SK-N-SH treated with all-trans-retinoic acid at 6 μM for 48 hours (cell line): ENCODE results near the gene NME3.

Experiments
- ATAC-seq: fragments of 200-7000 bp; cut with Tn5 transposase; 3 replicates; pipeline ENCODE4 v1.9.1; 2020; ENCODE audit warnings: mild to moderate bottlenecking, moderate library complexity
- CSDC2 ChIP-seq: fragments of 250-450 bp; sonication (Bioruptor Pico); IDR thresholded peaks from 2 replicates; pipeline ENCODE4 v1.5.0; 2020; ENCODE audit warnings: mild to moderate bottlenecking, moderate library complexity
- ISL1 ChIP-seq: fragments of 250-450 bp; sonication (Bioruptor Pico); IDR thresholded peaks from 2 replicates; pipeline ENCODE4 v2.1.2; 2022; ENCODE audit warnings: mild to moderate bottlenecking, moderate library complexity
- OSR1 ChIP-seq: fragments of 250-450 bp; sonication (Bioruptor Pico); IDR thresholded peaks from 2 replicates; pipeline ENCODE4 v1.8.0; 2022; ENCODE audit warnings: moderate library complexity, mild to moderate bottlenecking, inconsistent platforms
- PPARA ChIP-seq: fragments of 250-450 bp; sonication (Bioruptor Pico); IDR thresholded peaks from 2 replicates; pipeline ENCODE4 v1.5.0; 2020; ENCODE audit warnings: mild to moderate bottlenecking, borderline replicate concordance
- RARB ChIP-seq: fragments of 250-450 bp; sonication (Bioruptor Pico); IDR thresholded peaks from 2 replicates; pipeline ENCODE4 v1.8.0; 2021; ENCODE audit warnings: mild to moderate bottlenecking, moderate library complexity
- TCF4 ChIP-seq: fragments of 250-450 bp; sonication (Bioruptor Pico); IDR thresholded peaks from 2 replicates; pipeline ENCODE4 v1.8.0; 2021; ENCODE audit warnings: mild to moderate bottlenecking, moderate library complexity, borderline replicate concordance
- ZC3H10 ChIP-seq: fragments of 250-450 bp; sonication (Bioruptor Pico); IDR thresholded peaks from 2 replicates; pipeline ENCODE4 v1.5.1; 2021; ENCODE audit warnings: mild to moderate bottlenecking, moderate library complexity
- ZFP3 ChIP-seq: fragments of 250-450 bp; sonication (Bioruptor Pico); IDR thresholded peaks from 2 replicates; pipeline ENCODE4 v1.5.0; 2020; ENCODE audit warnings: mild to moderate bottlenecking, moderate library complexity
- ZFP30 ChIP-seq: fragments of 450-650 bp; formaldehyde crosslinking; IDR thresholded peaks from 2 replicates; pipeline ENCODE4 v1.5.0; 2022; ENCODE audit warnings: mild to moderate bottlenecking, moderate library complexity
- ZNF565 ChIP-seq: fragments of 450-650 bp; formaldehyde crosslinking; conservative IDR thresholded peaks from 2 replicates; pipeline ENCODE4 v1.5.0; 2020; ENCODE audit warnings: low read depth, mild to moderate bottlenecking, moderate library complexity
- ZNF70 ChIP-seq: fragments of 450-650 bp; formaldehyde crosslinking; IDR thresholded peaks from 2 replicates; pipeline ENCODE4 v1.5.0; 2020; ENCODE audit warnings: mild to moderate bottlenecking, moderate library complexity
- TF ChIP-seq, protein P1 (sequence below): fragments of 250-450 bp; sonication (Bioruptor Pico); IDR thresholded peaks from 2 replicates; pipeline ENCODE4 v1.8.0; 2021; ENCODE audit warnings: low read depth, mild to moderate bottlenecking, moderate library complexity, borderline replicate concordance
- TF ChIP-seq, protein P2 (sequence below): fragments of 250-450 bp; sonication (Bioruptor Pico); IDR thresholded peaks from 2 replicates; pipeline ENCODE4 v1.8.0; 2020; ENCODE audit warnings: mild to moderate bottlenecking, moderate library complexity, borderline replicate concordance
- TF ChIP-seq, protein P3 (sequence below): fragments of 250-450 bp; sonication (Bioruptor Pico); IDR thresholded peaks from 2 replicates; pipeline ENCODE4 v1.5.1; 2020; ENCODE audit warnings: low read depth, mild to moderate bottlenecking, moderate library complexity

Gene NME3

DNA sequence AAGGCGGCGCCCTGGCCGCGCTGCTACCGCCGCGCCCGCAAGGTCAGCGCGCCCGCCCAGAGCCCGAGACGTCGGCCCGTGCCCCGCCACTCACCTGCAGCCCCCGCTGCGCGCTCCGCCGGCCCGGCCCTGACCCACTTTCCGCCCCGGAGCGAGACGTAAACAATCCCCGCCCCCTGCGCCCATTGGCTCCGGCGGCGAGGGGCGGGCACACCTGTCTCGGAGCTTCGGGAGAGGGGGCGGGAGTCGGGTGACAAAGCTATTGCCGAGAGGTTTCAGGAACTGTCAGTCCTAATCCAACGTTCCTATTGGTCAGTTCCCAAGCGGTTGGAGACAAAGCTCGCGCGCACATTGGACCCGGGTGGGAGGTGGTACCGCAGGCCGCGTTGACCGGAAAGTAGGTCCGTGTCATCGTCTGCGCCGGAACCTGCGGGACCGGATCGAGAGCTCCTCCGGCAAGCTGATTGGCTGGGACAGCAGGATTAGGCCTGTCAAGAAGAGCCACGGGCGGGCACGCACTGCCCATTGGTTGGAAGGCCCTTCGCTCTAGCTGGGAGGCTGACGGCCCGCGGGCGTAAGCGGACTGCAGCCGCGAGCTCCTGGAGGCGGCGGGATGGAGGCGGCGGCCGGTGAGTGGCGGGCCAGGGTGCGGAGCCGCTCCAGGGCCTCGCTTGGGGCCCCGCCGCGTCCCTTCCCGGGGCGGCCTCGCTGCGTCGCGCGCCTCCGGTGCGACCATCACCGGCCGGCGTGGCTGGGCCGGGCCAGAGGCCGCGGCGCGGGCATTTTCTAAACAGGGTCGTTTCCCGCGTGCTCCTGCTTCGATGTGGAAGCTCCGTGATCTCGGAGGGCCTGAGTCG is 11.3 kb upstream of the NME3 start, which contains the start of the genes NUBP2 and SPSB3:
Gene NUBP2, plus strand, starts transcription at position 553 of the 857 bp plus-strand sequence. Its CDS starts 61 bp downstream, at position 614.
Gene SPSB3, minus strand, starts transcription at position 164 of the 857 bp plus-strand sequence. CDS start 1,088 bp downstream, outside the sequence.
- peak; percentile 93 for ATAC-seq

DNA sequence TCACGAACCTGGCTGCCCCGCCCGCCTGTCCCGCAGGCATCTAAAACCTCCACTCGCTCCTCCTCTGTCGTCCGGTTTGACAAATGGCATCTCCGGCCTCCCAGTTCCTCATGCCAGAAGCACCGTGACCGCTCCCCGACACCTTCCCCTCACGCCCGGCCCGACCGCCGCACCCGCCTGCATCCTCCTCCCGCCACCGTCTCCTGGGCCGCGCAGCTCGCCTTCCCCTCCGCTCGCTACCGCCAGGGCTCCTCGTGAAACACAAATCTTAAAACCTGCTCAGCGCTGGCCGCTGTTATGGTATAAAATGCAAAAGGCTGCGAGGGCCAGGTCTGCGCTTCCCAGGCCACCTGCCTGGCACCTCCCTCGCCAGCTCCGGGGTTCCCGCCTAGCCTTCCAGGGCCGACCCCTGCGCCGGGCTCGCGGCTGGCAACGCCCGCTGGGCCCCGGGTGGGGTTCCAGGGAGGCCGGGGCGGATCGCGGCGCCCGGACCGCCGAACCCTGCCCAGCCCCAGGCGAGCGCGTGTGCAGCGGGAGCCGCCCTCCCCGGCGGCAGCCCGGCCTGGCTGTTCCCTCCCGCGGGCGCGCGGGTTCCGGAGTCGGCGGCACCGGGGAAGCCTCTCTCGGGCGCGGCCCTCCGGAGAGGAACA is 10.5 kb upstream of the NME3 start:
- no peak; the same call in 2 of the 3 replicates for ATAC-seq

More for the DNA sequence above, 11.3 kb upstream of the NME3 start, which contains the start of the genes NUBP2 and SPSB3:
- TF ChIP-seq RARB (CRISPR knock-in tag) (no peak), TCF4 (CRISPR knock-in tag) (no peak), PPARA (no peak), CSDC2 (CRISPR knock-in tag) (no peak)

DNA sequence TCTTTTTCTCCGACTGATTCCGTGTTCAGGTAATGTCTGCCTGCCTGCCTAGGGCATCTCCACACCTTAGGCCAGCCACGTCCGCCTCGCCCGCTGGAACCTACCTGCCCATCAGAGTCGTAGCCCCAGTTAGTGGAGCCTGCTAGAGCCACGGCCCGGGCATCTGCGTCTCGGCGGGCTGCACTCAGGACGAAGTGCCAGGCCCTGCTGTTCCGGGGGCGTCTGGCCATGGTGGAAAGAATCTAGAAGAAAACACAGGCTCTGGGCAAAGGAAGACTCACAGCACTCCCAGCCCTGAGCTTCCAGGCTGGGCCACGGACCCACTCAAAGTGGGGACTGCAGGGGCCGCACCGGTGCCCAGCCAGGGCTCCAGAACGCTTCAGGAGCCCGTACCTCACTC is 9.9 kb upstream of the NME3 start:
- ATAC-seq, result no peak
- TF ChIP-seq, protein P1, sequence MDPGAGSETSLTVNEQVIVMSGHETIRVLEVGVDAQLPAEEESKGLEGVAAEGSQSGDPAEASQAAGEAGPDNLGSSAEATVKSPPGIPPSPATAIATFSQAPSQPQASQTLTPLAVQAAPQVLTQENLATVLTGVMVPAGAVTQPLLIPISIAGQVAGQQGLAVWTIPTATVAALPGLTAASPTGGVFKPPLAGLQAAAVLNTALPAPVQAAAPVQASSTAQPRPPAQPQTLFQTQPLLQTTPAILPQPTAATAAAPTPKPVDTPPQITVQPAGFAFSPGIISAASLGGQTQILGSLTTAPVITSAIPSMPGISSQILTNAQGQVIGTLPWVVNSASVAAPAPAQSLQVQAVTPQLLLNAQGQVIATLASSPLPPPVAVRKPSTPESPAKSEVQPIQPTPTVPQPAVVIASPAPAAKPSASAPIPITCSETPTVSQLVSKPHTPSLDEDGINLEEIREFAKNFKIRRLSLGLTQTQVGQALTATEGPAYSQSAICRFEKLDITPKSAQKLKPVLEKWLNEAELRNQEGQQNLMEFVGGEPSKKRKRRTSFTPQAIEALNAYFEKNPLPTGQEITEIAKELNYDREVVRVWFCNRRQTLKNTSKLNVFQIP (CRISPR knock-in tag), result no peak
- TF ChIP-seq ISL1, result no peak
- TF ChIP-seq, protein P2, sequence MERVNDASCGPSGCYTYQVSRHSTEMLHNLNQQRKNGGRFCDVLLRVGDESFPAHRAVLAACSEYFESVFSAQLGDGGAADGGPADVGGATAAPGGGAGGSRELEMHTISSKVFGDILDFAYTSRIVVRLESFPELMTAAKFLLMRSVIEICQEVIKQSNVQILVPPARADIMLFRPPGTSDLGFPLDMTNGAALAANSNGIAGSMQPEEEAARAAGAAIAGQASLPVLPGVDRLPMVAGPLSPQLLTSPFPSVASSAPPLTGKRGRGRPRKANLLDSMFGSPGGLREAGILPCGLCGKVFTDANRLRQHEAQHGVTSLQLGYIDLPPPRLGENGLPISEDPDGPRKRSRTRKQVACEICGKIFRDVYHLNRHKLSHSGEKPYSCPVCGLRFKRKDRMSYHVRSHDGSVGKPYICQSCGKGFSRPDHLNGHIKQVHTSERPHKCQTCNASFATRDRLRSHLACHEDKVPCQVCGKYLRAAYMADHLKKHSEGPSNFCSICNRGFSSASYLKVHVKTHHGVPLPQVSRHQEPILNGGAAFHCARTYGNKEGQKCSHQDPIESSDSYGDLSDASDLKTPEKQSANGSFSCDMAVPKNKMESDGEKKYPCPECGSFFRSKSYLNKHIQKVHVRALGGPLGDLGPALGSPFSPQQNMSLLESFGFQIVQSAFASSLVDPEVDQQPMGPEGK (CRISPR knock-in tag), result no peak
- TF ChIP-seq RARB (CRISPR knock-in tag), result no peak

More for the DNA sequence above, 10.5 kb upstream of the NME3 start:
- TF ChIP-seq ZFP30 (CRISPR knock-in tag), result no peak
- TF ChIP-seq, all 23 proteins: peak for 0

DNA sequence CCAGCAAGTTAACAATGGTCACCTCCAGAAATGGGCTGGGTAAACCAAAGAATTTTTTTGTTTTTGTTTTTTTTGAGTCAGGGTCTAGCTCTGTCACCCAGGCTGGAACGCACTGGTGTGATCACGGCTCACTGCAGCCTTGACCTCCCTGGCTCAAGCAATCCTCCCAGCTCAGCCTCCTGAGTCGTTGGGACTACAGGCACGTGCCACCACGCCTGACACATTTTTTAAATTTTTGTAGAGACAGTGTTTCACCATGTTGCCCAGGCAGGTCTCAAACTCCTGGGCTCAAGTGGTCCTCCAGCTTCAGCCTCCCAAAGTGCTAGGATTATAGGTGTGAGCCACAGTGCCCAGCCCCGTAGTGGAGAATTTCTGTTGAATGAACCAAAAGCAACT is 9.3 kb upstream of the NME3 start:
- no peak for ATAC-seq
- TF ChIP-seq ZC3H10 (CRISPR knock-in tag) (no peak), ZNF565 (CRISPR knock-in tag) (no peak), ZNF70 (CRISPR knock-in tag) (no peak)

DNA sequence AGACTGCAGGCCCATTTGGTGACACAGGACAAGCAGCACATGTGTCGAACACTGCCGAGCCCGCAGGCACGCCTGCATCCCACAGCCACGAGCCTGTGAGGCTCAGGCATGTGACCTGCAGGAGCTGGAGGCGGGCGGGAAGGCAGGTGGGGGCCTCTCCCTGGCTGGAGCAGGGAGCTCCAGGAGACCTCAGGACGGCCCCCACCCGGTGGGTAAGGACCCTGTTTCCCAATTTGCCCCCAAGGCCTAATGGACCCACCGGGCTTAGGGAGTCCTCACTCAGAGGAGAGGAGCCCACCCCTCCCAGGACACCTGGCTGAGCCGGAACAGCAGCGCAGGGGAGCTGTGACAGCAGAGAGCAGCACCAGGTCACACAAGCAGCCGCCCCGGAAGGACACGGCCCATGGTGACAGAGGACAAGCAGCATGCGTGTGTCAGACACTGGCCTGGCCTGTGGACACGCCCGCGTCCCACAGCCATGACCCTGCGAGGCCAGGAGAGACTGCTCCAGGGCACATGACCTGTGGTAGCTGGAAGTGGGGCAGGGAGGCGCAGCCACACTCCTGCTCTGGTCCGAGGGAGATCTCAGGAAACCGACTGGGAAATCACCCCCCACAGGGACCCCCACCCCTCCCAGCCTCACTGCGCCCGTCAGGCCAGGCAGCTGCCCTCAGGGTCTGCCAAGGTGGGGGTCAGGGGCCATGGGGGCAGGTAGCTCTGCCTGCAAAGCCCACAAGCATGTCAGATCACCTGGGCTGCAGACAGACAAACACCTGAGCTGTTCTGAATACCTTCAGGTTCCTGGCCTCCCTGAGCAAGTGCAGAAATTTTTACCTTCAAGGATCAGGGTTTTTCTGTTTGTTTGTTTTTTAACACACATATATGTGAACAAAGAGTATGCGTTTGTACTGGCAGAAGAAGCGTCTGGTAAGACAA is 8.7 kb upstream of the NME3 start:
- TF ChIP-seq ZFP3 (CRISPR knock-in tag), result no peak
- no peak for TF ChIP-seq CSDC2 (CRISPR knock-in tag)
- TF ChIP-seq, protein P3, sequence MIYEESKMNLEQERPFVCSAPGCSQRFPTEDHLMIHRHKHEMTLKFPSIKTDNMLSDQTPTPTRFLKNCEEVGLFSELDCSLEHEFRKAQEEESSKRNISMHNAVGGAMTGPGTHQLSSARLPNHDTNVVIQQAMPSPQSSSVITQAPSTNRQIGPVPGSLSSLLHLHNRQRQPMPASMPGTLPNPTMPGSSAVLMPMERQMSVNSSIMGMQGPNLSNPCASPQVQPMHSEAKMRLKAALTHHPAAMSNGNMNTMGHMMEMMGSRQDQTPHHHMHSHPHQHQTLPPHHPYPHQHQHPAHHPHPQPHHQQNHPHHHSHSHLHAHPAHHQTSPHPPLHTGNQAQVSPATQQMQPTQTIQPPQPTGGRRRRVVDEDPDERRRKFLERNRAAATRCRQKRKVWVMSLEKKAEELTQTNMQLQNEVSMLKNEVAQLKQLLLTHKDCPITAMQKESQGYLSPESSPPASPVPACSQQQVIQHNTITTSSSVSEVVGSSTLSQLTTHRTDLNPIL (CRISPR knock-in tag), result no peak
- no peak for ATAC-seq

DNA sequence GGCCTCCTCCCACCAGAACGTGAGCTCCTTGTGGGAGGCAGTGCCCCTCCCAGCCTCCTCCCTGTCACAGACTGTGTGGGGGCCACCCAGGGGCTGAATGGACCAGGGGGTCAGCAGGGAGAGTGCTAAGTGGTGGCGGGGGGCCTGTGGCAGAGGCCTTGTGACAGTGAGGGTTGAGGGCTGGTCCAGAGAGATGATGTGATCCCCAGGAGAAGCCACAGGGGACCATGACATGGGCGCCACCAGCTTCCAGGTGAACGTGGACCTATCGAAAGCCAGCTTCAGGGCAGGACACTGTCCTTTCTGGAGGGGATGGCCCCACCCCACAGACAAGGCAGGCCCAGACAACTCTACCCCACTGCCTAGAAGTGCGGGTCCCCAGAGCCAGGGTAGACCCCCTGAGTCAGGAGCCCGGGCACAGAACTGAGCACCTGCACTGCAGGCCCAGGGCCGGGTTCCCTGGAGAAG is 7.9 kb upstream of the NME3 start:
- ATAC-seq, result no peak
- TF ChIP-seq OSR1 (CRISPR knock-in tag) (no peak), ISL1 (no peak)
- TF ChIP-seq, all 23 proteins: peak for 0
